ENCODE results near the gene EN1. TPM values are rescaled to one million over a fixed set of nuclear protein-coding genes. Genes with fewer than 3 reads are reported as not detected.

EN1 gene
- total RNA-seq, 1 donor from 2014 or later = not detected

DNA sequence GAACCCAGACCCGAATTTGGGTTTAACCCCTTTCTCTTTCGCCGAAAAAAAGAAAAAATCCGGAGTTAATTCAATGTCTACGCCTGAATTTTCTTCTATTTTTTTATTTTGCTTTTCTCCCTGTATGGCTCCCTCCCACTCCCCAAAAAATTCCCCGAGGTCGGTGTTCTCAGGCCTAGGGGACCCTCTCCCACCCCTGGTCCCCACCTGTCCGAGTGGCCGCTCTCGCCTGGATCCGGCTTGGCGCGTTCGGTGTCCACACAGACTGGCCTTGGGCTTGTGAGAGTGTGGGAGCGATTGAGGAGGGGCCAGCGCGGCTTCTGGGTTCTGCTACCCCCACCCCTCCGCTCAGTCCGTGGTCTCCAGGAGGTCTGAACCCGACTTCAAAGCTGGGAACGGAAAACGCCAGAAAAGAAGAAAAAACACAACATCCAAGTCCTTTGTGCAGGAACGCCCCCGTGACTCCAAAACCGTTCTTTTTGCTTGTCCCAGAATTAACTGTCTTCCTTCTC, 5.7 kb upstream of the EN1 start:
- TF ChIP-seq CTCF (IDR thresholded peaks at IDR 0.05; ENCODE audit: borderline replicate concordance) = no peak
- Histone ChIP-seq H3K36me3 (no peaks in the 10 kb centered on the region), H3K4me1 (peaks cover 54% of the 10 kb centered on the region), H3K4me3 (no peak overlapping the region), H3K27me3 (ENCODE audit: low read depth) (peaks cover 100% of the 10 kb centered on the region), H3K9me3 (replicated peaks) (no peaks in the 10 kb centered on the region), H3K27ac (replicated peaks) (no peak overlapping the region)
- no peak for DNase-seq
- intact Hi-C loops (cut with micrococcal nuclease) = loop anchor here (5.0 to 10.0 kb wide), 2 partner anchors 631 to 808 kb away; no protein-coding TSS in a partner anchor

DNA sequence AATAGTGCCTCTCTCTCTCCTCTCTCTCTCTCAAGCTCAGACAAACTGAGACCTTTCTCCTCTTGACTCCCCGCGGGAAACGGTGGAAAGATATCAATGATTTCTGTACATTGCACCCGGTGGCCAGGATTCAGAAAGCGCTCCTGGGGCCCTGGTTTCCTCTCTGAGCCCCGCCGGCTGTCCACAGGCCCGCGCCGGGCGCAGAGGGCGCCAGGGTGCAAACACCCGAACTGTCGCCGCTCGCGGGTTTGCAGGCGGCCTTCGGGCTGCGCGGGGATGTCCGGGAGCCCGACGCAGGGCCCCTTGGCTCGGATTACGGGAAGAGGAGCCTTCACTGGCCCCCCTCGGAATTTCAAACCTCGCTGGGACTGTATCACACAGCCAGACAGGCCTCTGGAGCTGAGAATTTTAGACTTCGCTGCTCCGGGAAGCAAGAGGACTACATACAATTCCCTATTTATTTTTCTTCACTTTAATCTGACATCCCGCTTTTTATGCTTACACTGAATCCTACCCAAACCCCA, 5.2 kb upstream of the EN1 start:
- no peak overlapping the region for H3K4me3 ChIP-seq
- intact Hi-C loops (cut with micrococcal nuclease) = loop anchor here (5.0 to 10.0 kb wide), 2 partner anchors 630 to 808 kb away; no protein-coding TSS in a partner anchor
- no peak for DNase-seq
- peaks cover 100% of the 10 kb centered on the region for H3K27me3 ChIP-seq (ENCODE audit: low read depth)
- peaks cover 52% of the 10 kb centered on the region for H3K4me1 ChIP-seq
- no peaks in the 10 kb centered on the region for H3K9me3 ChIP-seq (replicated peaks)
- TF ChIP-seq CTCF (IDR thresholded peaks at IDR 0.05; ENCODE audit: borderline replicate concordance) = no peak
- H3K36me3 ChIP-seq = no peaks in the 10 kb centered on the region
- H3K27ac ChIP-seq (replicated peaks) = no peak overlapping the region

GRCh38 chr2:118851650-118852049, 4.2 kb upstream of the EN1 start:
- intact Hi-C loops (cut with micrococcal nuclease) = loop anchor here (5.0 to 10.0 kb wide), 2 partner anchors 629 to 807 kb away; no protein-coding TSS in a partner anchor
- Histone ChIP-seq H3K27ac (replicated peaks) (no peak overlapping the region), H3K4me1 (peaks cover 52% of the 10 kb centered on the region), H3K4me3 (no peak overlapping the region), H3K27me3 (ENCODE audit: low read depth) (peaks cover 100% of the 10 kb centered on the region), H3K36me3 (no peaks in the 10 kb centered on the region), H3K9me3 (replicated peaks) (no peaks in the 10 kb centered on the region)
- DNase-seq = no peak
- TF ChIP-seq CTCF (IDR thresholded peaks at IDR 0.05; ENCODE audit: borderline replicate concordance) = no peak

- Histone ChIP-seq H3K9me3 (replicated peaks) (no peaks in the 10 kb centered on the region), H3K4me1 (peaks cover 53% of the 10 kb centered on the region), H3K27me3 (ENCODE audit: low read depth) (peaks cover 100% of the 10 kb centered on the region), H3K4me3 (no peak overlapping the region), H3K36me3 (no peaks in the 10 kb centered on the region), H3K27ac (replicated peaks) (no peak overlapping the region)
- no peak for DNase-seq
- intact Hi-C loops (cut with micrococcal nuclease) = loop anchor here (5.0 to 10.0 kb wide), 2 partner anchors 629 to 806 kb away; no protein-coding TSS in a partner anchor
- TF ChIP-seq CTCF (IDR thresholded peaks at IDR 0.05; ENCODE audit: borderline replicate concordance) = no peak
These were observed 3.5 kb upstream of the EN1 start for GRCh38 chr2:118850901-118851415.

DNA sequence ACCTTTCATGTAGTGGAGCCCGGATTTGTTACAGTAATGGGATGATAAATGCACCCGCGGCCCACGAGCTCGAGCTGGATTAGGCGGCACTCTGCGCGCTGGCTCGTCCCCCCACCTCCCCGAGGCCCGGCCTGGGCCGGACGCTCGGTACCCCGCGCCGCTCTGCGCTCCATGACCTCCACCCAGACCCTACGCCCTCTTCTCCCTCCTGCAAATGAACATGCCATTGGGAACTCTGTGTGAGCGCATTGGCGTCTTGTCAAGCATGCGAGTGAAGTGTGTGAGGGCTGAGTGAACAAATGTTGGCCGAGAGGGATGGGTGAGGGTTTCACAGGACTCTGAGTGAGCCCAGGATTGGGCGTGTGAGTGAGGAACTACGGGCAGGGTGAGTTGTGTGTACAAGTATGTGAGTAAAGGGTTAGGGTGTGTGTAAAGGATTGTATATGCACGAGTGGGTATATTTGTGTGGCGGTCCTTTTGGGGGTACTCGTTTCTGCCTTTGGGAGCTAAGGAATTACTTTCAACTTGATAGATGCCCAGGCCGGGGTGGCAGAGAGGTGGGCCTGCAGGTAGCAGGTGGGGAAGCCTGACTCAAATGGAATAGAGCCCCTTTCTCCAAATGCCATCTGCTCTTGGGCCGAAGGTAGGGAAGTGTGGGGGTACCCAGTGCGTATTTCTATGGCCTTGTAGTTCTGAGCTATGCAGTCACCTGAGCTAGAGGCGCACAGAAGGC, 2.9 kb upstream of the EN1 start:
- Histone ChIP-seq H3K4me3 (no peak overlapping the region), H3K27me3 (ENCODE audit: low read depth) (peaks cover 100% of the 10 kb centered on the region), H3K27ac (replicated peaks) (no peak overlapping the region), H3K9me3 (replicated peaks) (no peaks in the 10 kb centered on the region), H3K4me1 (peaks cover 51% of the 10 kb centered on the region), H3K36me3 (no peaks in the 10 kb centered on the region)
- intact Hi-C loops (cut with micrococcal nuclease) = loop anchor here (5.0 to 10.0 kb wide), 2 partner anchors 628 to 806 kb away; no protein-coding TSS in a partner anchor
- no peak for DNase-seq
- no peak for TF ChIP-seq CTCF (IDR thresholded peaks at IDR 0.05; ENCODE audit: borderline replicate concordance)
